A549 treated with AZD2906 at 1 μM for 4 hours (cell line): ENCODE results near the gene ACOT7. TPM values are rescaled to one million over a fixed set of nuclear protein-coding genes. Genes with fewer than 3 reads are reported as not detected.

Experiments used
- total RNA-seq: library from RNA; stranded (reverse); fragments of 200-300 nt; extraction: Qiagen RNA extraction; gene quantifications from 5 replicates; pipeline ENCODE4 v1.2.3, GENCODE V29; 2022

The ACOT7 gene, protein sequence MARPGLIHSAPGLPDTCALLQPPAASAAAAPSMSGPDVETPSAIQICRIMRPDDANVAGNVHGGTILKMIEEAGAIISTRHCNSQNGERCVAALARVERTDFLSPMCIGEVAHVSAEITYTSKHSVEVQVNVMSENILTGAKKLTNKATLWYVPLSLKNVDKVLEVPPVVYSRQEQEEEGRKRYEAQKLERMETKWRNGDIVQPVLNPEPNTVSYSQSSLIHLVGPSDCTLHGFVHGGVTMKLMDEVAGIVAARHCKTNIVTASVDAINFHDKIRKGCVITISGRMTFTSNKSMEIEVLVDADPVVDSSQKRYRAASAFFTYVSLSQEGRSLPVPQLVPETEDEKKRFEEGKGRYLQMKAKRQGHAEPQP
- 76.2 to 109 TPM (median 105 TPM) in 5 replicates for total RNA-seq

DNA sequence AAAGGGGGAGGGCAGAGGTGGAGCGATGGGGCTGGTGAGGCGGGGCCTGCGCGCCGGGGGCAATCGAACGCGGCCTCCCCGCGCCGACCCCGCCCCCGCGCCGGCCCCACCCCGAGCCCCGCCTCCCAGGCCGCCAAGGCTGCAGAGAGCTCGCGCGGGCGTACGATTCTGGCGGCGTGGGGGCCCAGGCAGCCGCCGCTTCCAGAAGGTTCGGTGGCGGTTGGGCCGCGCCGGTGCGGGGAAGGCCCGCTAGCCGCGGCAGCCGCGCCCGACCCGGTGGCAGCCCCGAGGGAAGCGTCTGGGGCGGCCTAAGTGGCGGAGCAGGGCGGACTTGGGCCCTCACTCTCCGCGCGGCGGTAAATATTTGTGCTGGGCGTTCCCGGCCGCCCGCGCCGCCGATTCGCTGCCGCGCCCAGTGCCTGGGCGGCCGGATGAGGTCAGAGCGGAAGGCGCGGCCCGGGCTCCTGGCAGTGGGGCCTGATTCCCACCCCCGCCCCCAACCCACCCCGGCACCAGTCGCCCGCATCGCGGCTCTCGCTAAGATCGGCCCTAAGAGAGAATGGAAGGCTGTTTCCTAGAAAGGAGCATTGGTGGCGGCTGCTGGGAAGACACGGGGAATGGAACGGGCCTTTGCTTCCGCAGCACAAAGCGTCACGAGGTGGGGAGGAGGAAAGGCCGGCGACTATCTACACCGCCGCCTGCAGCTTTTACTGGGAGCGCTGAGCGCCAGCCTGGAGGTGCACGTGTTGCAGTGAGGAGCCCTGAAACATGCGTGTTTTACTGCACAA, at the start of gene ACOT7:
Gene ACOT7 (minus strand): TSS at position 368 of the 788 bp plus-strand sequence. CDS start 368 bp downstream, outside the sequence.

DNA sequence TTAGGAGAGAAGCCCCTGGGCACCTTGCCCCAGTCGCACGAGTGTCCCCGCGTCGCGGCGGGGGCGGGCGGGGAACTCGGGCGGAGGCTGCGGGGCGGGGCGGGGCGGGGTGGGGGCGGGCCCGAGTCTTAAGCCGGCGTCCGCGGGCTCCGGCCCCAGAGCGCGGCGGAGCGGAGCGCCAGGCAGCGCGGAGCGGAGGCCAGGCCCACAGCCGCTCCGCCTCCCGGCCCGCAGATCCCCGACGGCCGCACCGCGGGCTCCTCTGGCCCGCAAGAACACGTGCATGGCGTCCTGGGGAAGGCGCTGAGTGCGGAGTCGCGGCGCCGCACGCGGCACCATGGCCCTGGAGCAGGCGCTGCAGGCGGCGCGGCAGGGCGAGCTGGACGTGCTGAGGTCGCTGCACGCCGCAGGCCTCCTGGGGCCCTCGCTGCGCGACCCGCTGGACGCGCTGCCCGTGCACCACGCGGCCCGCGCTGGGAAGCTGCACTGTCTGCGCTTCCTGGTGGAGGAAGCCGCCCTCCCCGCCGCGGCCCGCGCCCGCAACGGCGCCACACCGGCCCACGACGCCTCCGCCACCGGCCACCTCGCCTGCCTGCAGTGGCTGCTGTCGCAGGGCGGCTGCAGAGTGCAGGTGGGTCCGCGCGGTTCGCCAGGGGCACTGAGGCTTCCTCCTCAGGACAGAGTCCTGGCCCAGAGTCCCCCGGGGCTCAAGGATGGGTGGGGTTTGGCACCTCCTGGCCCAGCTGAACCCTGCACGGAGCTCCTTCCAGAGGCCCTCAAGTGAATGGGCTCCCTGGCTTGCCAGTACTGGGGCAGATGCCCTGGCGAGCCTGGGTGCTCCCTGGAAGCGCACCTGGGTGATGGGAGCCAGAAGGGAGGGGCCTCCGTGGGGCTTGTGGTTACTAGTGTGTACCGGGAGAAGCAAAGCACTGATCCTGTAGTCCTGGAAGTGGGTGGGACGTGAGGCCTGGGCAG, 31.3 kb upstream of the ACOT7 start, which contains the start of gene ESPN:
Gene ESPN (plus strand): TSS at position 158 of the 975 bp plus-strand sequence. CDS start 180 bp downstream, at position 338.

DNA sequence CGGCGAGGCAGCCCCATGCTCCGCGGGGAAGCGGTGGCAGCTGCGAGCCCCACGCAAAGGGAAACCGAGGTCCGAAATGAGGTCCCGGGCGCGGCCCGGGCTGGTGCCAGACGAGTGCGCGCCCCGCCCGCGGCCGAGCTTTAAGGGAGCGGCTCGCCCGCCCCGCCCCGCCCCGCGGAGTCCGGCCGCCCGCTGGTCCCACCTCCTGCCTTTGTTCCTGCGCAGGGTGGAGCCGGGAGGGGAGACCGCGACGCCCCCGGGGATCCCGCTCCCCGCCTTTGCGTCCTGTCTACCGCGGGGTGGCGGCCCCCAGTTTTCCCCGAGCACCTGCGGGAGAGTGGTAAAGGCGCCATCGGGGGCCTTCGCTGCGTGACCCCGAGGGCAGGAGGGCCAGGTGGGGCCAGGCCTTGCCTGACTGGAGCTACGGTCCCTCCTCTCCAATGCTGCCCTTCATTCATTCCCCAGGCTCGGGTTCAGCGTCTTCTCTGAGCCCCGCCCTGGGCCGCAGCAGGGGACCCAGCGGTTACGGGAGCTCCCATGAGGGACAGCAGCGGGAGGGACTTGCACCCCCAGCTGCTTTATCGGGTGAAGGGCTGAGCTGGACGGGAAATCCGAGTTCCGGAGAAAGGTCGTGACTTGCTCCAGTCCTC, 26.4 kb upstream of the ACOT7 start, which contains the start of gene HES2:
Gene HES2 (minus strand): TSS at position 116 of the 650 bp plus-strand sequence. CDS start 99 bp downstream, at position 17.

DNA sequence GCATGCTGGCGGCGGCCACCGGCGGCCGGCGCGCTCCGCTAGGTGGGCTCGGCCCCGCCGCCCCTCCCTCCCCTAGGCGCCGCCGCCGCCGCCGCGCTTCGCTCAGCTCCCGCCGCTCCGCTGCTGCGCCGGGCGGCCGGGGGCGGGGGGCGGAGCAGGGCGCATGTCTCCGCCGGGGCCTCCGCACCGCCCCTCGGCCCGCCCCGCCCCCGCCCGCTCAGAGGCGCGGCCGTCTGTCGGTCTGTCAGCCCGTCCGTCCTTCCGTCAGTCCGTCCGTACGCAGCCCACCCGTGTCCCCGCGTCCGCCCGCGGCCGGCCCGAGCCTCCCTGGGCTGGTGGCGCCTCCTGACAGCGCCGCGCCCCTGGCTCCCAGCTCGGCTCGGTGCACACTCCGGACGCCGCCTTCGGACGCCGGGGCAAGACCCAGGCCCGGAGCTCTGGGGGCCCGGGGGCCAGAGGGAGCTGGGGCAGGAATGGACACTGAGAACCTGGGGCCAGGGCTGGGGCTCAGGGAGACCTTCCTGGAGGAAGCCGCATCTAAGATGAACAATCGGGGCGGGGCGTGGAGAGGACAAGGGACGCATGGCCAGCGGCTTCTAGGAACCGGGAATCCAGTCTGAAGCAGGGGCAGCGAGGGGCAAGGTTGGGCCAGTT, 132.5 kb downstream of the ACOT7 start, which contains the start of gene GPR153:
Gene GPR153 (minus strand): TSS at position 138 of the 654 bp plus-strand sequence. CDS start 6,193 bp downstream, outside the sequence.

DNA sequence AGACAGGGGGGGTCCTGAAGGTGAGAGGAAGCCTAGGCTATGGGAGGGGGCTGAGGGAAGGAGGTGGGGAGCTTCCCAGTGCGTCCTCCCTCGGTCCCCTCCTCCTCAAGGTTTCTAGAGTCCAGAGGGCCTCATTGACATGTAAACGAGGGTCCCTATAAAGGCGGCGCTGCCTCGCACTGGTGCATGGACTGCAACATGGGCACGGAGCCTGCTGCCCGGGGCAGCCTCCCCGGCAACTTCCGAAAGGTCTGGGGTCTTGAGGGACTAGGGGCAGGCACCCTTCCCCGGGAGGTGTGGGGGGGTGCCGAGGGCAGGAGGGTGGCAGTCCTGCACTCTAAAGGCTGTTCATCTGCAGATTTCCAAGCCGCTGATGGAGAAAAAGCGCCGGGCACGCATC, 149.6 kb downstream of the ACOT7 start, which contains the start of gene HES3:
Gene HES3 (plus strand): TSS at position 187 of the 400 bp plus-strand sequence. CDS start 187 bp downstream, at position 374.

Other genes with a start within 250 kb of the ACOT7 start
- gene CHD5, start 213.4 kb downstream of the ACOT7 start, total RNA-seq = 1.5 to 2.8 TPM (median 1.8 TPM) in 5 replicates
- 284 to 448 TPM (median 429 TPM) in 5 replicates for gene RPL22, start 194.2 kb downstream of the ACOT7 start, total RNA-seq
- gene RNF207, start 187.6 kb downstream of the ACOT7 start, total RNA-seq = 9.4 to 13.8 TPM (median 11.3 TPM) in 5 replicates
- gene ICMT, start 157.8 kb downstream of the ACOT7 start, total RNA-seq = 51.0 to 56.7 TPM (median 53.3 TPM) in 5 replicates
- gene HES3, start 149.6 kb downstream of the ACOT7 start, total RNA-seq = not detected in 5 replicates
- 4.8 to 7.7 TPM (median 7.4 TPM) in 5 replicates for gene GPR153, start 132.7 kb downstream of the ACOT7 start, total RNA-seq
- gene HES2, start 26.2 kb upstream of the ACOT7 start, total RNA-seq = 3.1 to 6.0 TPM (median 4.8 TPM) in 5 replicates
- gene ESPN, start 31.0 kb upstream of the ACOT7 start, total RNA-seq = 0.43 to 0.79 TPM (median 0.53 TPM) in 5 replicates
- gene TNFRSF25, start 72.4 kb upstream of the ACOT7 start, total RNA-seq = 1.9 to 3.6 TPM (median 2.8 TPM) in 5 replicates
- 2.2 to 4.0 TPM (median 3.3 TPM) in 5 replicates for gene PLEKHG5, start 97.9 kb upstream of the ACOT7 start, total RNA-seq
- gene NOL9, start 160.7 kb upstream of the ACOT7 start, total RNA-seq = 2.9 to 5.1 TPM (median 3.6 TPM) in 5 replicates
- gene TAS1R1, start 161.5 kb upstream of the ACOT7 start, total RNA-seq = 0.03 TPM in 1 of 5 replicates, not detected in the others
- 13.1 to 17.6 TPM (median 15.1 TPM) in 5 replicates for gene ZBTB48, start 186.2 kb upstream of the ACOT7 start, total RNA-seq
- 15.5 to 23.4 TPM (median 18.2 TPM) in 5 replicates for gene KLHL21, start 209.1 kb upstream of the ACOT7 start, total RNA-seq
- 7.6 to 10.1 TPM (median 9.1 TPM) in 5 replicates for gene PHF13, start 220.0 kb upstream of the ACOT7 start, total RNA-seq
- gene THAP3, start 231.1 kb upstream of the ACOT7 start, total RNA-seq = 13.6 to 18.6 TPM (median 16.7 TPM) in 5 replicates